Effector CD4-positive, alpha-beta T cell (primary cell): ENCODE results near the gene DPEP2NB.
"Not testable (repeated sequence)": the region's sequence is repeated elsewhere in the genome, so short reads cannot be mapped to it uniquely, and the experiment has no call there.

Source experiments
- DNase-seq: peaks from one replicate; pipeline ENCODE4 v3.0.0-alpha.2; 2020

DPEP2NB gene

GRCh38 chr16:68009872-68010271 is 5.8 kb downstream of the DPEP2NB start:
- not testable (repeated sequence) for DNase-seq

GRCh38 chr16:68009157-68009735 is 6.5 kb downstream of the DPEP2NB start:
- no peak for DNase-seq

GRCh38 chr16:68005786-68006286 is 9.9 kb downstream of the DPEP2NB start:
- DNase-seq, result peak; percentile 28

GRCh38 chr16:68005211-68005610 is 10.5 kb downstream of the DPEP2NB start:
- no peak for DNase-seq

- no peak for DNase-seq
Measured at GRCh38 chr16:68003031-68003430, 12.7 kb downstream of the DPEP2NB start.

- DNase-seq, result no peak
Measured at GRCh38 chr16:68000450-68000849, 15.3 kb downstream of the DPEP2NB start.

GRCh38 chr16:67999985-68000384 is 15.7 kb downstream of the DPEP2NB start:
- DNase-seq, result no peak

- DNase-seq, result peak; percentile 25
Measured at GRCh38 chr16:67998779-67999688, 16.7 kb downstream of the DPEP2NB start, which contains the start of gene DPEP2. Gene DPEP2 (minus strand): TSS chr16:67999484. CDS start chr16:67993212, 6,272 bp downstream.

GRCh38 chr16:67998231-67998778 is 17.4 kb downstream of the DPEP2NB start:
- not testable (repeated sequence) for DNase-seq

- DNase-seq, result no peak
Measured at GRCh38 chr16:67996666-67997065, 19.0 kb downstream of the DPEP2NB start.

GRCh38 chr16:67995423-67995822 is 20.3 kb downstream of the DPEP2NB start:
- no peak for DNase-seq

- not testable (repeated sequence) for DNase-seq
Measured at GRCh38 chr16:67994040-67994408, 21.7 kb downstream of the DPEP2NB start.

- peak; percentile 71 for DNase-seq
Measured at GRCh38 chr16:67993207-67994039, 22.3 kb downstream of the DPEP2NB start.

GRCh38 chr16:67992661-67993206 is 23.0 kb downstream of the DPEP2NB start:
- no peak for DNase-seq

GRCh38 chr16:67990018-67990386 is 25.7 kb downstream of the DPEP2NB start:
- DNase-seq, result no peak

GRCh38 chr16:67989322-67990017 is 26.2 kb downstream of the DPEP2NB start:
- no peak for DNase-seq

- no peak for DNase-seq
Measured at GRCh38 chr16:67988675-67989074, 27.0 kb downstream of the DPEP2NB start.

GRCh38 chr16:67987460-67988160 is 28.1 kb downstream of the DPEP2NB start:
- no peak for DNase-seq

- DNase-seq, result no peak
Measured at GRCh38 chr16:67986949-67987348, 28.8 kb downstream of the DPEP2NB start.

- DNase-seq, result no peak
Measured at GRCh38 chr16:67982011-67982696, 33.6 kb downstream of the DPEP2NB start.
